ENCODE measurements around the gene ZGPAT. TPM values are rescaled to one million over a fixed set of nuclear protein-coding genes. Genes with fewer than 3 reads are reported as not detected.

The ZGPAT gene
- total and polyA plus RNA-seq, 2 of the 13 experiments (the other 11 are each of a cell fraction or from before 2014, with no cell fraction given): 23.0 to 41.9 TPM

GRCh38 chr20:63738687-63739129, 30.9 kb downstream of the ZGPAT start (continued):
- TF ChIP-seq SNAI1 (CRISPR knock-in tag; IDR thresholded peaks at IDR 0.05; ENCODE audit: borderline replicate concordance) (peak; percentile 88; the same call in 1 of the 2 replicates), SMYD3 (CRISPR knock-in tag; IDR thresholded peaks at IDR 0.05) (peak; percentile 77; the same call in 1 of the 2 replicates), ZBTB37 (CRISPR knock-in tag; IDR thresholded peaks at IDR 0.05) (peak; percentile 48; the same call in 1 of the 2 replicates), ATRX (CRISPR knock-in tag; IDR thresholded peaks at IDR 0.05; ENCODE audit: borderline replicate concordance) (peak; percentile 21; the same call in 1 of the 2 replicates), HMG20A (CRISPR knock-in tag; IDR thresholded peaks at IDR 0.05; ENCODE audit: borderline replicate concordance) (no peak), SIN3B (IDR thresholded peaks at IDR 0.05; ENCODE audit: low read length) (no peak), ZNF879 (CRISPR knock-in tag; IDR thresholded peaks at IDR 0.05) (peak; percentile 91), NFIB (CRISPR knock-in tag; IDR thresholded peaks at IDR 0.05; ENCODE audit: borderline replicate concordance) (0 out of 2 replicates have a peak, but pooled peaks have one; percentile 86), ZNF724P (CRISPR knock-in tag; IDR thresholded peaks at IDR 0.05; ENCODE audit: borderline replicate concordance) (no peak), SALL1 (CRISPR knock-in tag; IDR thresholded peaks at IDR 0.05) (no peak), ZFP91 (CRISPR knock-in tag; IDR thresholded peaks at IDR 0.05; ENCODE audit: borderline replicate concordance) (peak; percentile 54; the same call in 1 of the 2 replicates), EZH2 (conservative IDR thresholded peaks at IDR 0.05; ENCODE audit: low read depth, low read length) (no peak), MAF1 (CRISPR knock-in tag; IDR thresholded peaks at IDR 0.05; ENCODE audit: borderline replicate concordance) (no peak), SNAPC5 (CRISPR knock-in tag; IDR thresholded peaks at IDR 0.05; ENCODE audit: borderline replicate concordance) (0 out of 2 replicates have a peak, but pooled peaks have one; percentile 28), HDAC2 (CRISPR knock-in tag; IDR thresholded peaks at IDR 0.05) (no peak; the same call in 1 of the 2 replicates), ZNF670 (CRISPR knock-in tag; IDR thresholded peaks at IDR 0.05; ENCODE audit: borderline replicate concordance) (no peak), FOXO4 (CRISPR knock-in tag; conservative IDR thresholded peaks at IDR 0.05) (0 out of 2 replicates have a peak, but pooled peaks have one; percentile 85), BCL6 (CRISPR knock-in tag; IDR thresholded peaks at IDR 0.05) (no peak), ATF3 (CRISPR knock-in tag; IDR thresholded peaks at IDR 0.05) (0 out of 2 replicates have a peak, but pooled peaks have one; percentile 10), RELA (CRISPR knock-in tag; IDR thresholded peaks at IDR 0.05) (no peak), ZNF761 (CRISPR knock-in tag; conservative IDR thresholded peaks at IDR 0.05) (peak; percentile 59; the same call in 1 of the 2 replicates), ZGPAT (CRISPR knock-in tag; IDR thresholded peaks at IDR 0.05) (peak; percentile 52), SMC3 (IDR thresholded peaks at IDR 0.05; ENCODE audit: low read length) (no peak), PAF1 (CRISPR knock-in tag; IDR thresholded peaks at IDR 0.05) (no peak; the same call in 1 of the 2 replicates)
